NCI-H460 (cell line): Measurements from ENCODE around the gene SRI. TPM values are rescaled to one million over a fixed set of nuclear protein-coding genes. Genes with fewer than 3 reads are reported as not detected.

Experiments used
- DNase-seq: peaks from one replicate; pipeline ENCODE4 v3.0.0-alpha.2; 2016; ENCODE audit warnings: low read depth; ENCODE audit errors: extremely low read depth
- total RNA-seq: library from RNA; depleted of rRNA; stranded (reverse); fragments of >200 nt; shearing (Covaris generic); gene quantifications from 2 replicates; pipeline ENCODE4 v1.2.3, GENCODE V29; 2014

The SRI gene
- total RNA-seq, 1 experiment from 2014 or later = 127 TPM

GRCh38 chr7:88226886-88227516 lies 7.2 kb upstream of the SRI start:
- DNase-seq = peak; percentile 46

- no peak for DNase-seq
Measured at GRCh38 chr7:88226201-88226600, 6.4 kb upstream of the SRI start.

GRCh38 chr7:88224601-88225275 lies 4.9 kb upstream of the SRI start:
- DNase-seq = no peak

- no peak for DNase-seq
Measured at GRCh38 chr7:88223265-88223664, 3.4 kb upstream of the SRI start.

- peak; percentile 12 for DNase-seq
Measured at GRCh38 chr7:88218836-88219605, 817 bp downstream of the SRI start.

- no peak for DNase-seq
Measured at GRCh38 chr7:88218429-88218745, 1.5 kb downstream of the SRI start.

GRCh38 chr7:88217675-88218428 lies 2.0 kb downstream of the SRI start:
- no peak for DNase-seq

- DNase-seq = no peak
Measured at GRCh38 chr7:88216276-88216675, 3.6 kb downstream of the SRI start.

GRCh38 chr7:88215295-88215694 lies 4.5 kb downstream of the SRI start:
- no peak for DNase-seq

GRCh38 chr7:88214456-88214855 lies 5.4 kb downstream of the SRI start:
- no peak for DNase-seq

GRCh38 chr7:88212918-88213317 lies 6.9 kb downstream of the SRI start:
- no peak for DNase-seq

- no peak for DNase-seq
Measured at GRCh38 chr7:88208521-88208920, 11.3 kb downstream of the SRI start.

GRCh38 chr7:88206254-88206653 lies 13.6 kb downstream of the SRI start:
- DNase-seq = no peak

GRCh38 chr7:88205179-88205578 lies 14.7 kb downstream of the SRI start:
- DNase-seq = no peak

- no peak for DNase-seq
Measured at GRCh38 chr7:88204525-88205110, 15.2 kb downstream of the SRI start.

GRCh38 chr7:88203401-88203800 lies 16.4 kb downstream of the SRI start:
- DNase-seq = no peak

- DNase-seq = no peak
Measured at GRCh38 chr7:88202799-88203198, 17.0 kb downstream of the SRI start.

GRCh38 chr7:88202278-88202677 lies 17.6 kb downstream of the SRI start:
- no peak for DNase-seq

- DNase-seq = no peak
Measured at GRCh38 chr7:88201305-88201704, 18.5 kb downstream of the SRI start.

GRCh38 chr7:88200789-88201188 lies 19.0 kb downstream of the SRI start:
- DNase-seq = no peak

GRCh38 chr7:88200261-88200660 lies 19.6 kb downstream of the SRI start:
- no peak for DNase-seq
